Measurements from ENCODE around the gene ATF7IP2. TPM values are rescaled to one million over a fixed set of nuclear protein-coding genes. Genes with fewer than 3 reads are reported as not detected.

The ATF7IP2 gene
- total and polyA plus RNA-seq, 2 of the 13 experiments (the other 11 are each of a cell fraction or from before 2014, with no cell fraction given): 117 to 217 TPM

GRCh38 chr16:10520869-10521578, 135.2 kb downstream of the ATF7IP2 start (continued):
- TF ChIP-seq, protein P1, sequence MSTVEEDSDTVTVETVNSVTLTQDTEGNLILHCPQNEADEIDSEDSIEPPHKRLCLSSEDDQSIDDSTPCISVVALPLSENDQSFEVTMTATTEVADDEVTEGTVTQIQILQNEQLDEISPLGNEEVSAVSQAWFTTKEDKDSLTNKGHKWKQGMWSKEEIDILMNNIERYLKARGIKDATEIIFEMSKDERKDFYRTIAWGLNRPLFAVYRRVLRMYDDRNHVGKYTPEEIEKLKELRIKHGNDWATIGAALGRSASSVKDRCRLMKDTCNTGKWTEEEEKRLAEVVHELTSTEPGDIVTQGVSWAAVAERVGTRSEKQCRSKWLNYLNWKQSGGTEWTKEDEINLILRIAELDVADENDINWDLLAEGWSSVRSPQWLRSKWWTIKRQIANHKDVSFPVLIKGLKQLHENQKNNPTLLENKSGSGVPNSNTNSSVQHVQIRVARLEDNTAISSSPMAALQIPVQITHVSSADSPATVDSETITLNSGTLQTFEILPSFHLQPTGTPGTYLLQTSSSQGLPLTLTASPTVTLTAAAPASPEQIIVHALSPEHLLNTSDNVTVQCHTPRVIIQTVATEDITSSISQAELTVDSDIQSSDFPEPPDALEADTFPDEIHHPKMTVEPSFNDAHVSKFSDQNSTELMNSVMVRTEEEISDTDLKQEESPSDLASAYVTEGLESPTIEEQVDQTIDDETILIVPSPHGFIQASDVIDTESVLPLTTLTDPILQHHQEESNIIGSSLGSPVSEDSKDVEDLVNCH (CRISPR knock-in tag; IDR thresholded peaks at IDR 0.05): peak; percentile 23; the same call in 1 of the 2 replicates
- TF ChIP-seq KLF15 (CRISPR knock-in tag; IDR thresholded peaks at IDR 0.05; ENCODE audit: borderline replicate concordance) (peak; percentile 13; the same call in 1 of the 2 replicates), E2F1 (CRISPR knock-in tag; IDR thresholded peaks at IDR 0.05) (no peak), KLF11 (CRISPR knock-in tag; IDR thresholded peaks at IDR 0.05) (no peak), ZBTB42 (CRISPR knock-in tag; IDR thresholded peaks at IDR 0.05) (peak; percentile 27; the same call in 1 of the 2 replicates), AHDC1 (CRISPR knock-in tag; IDR thresholded peaks at IDR 0.05; ENCODE audit: borderline replicate concordance) (no peak), ZNF646 (CRISPR knock-in tag; IDR thresholded peaks at IDR 0.05) (no peak), ZNF850 (CRISPR knock-in tag; conservative IDR thresholded peaks at IDR 0.05) (no peak), NFIB (CRISPR knock-in tag; IDR thresholded peaks at IDR 0.05; ENCODE audit: borderline replicate concordance) (no peak)
